Measurements from ENCODE around the gene MYL6B.

DNA sequence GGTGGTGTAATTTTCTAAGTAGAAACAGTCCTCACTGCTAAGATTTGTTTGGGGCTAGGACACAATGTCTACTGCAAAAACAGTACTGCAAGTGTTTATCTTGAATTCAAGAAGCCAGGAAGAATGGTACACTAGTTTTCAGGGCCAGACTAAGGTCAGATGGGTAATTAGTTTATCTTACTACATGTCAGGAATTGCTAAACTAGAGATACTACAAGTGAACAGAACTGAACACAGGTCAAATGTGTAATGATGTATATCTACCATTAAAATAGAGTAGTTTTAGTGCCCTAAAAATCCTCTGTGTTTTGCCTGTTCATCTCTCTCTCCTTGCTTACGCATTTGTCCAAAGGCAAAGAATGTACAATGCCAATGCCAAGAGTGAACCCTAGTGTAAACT is 38.3 kb upstream of the MYL6B start:
- TF ChIP-seq POLR2A (IDR thresholded peaks at IDR 0.05): no peak
- TF ChIP-seq, protein P1, sequence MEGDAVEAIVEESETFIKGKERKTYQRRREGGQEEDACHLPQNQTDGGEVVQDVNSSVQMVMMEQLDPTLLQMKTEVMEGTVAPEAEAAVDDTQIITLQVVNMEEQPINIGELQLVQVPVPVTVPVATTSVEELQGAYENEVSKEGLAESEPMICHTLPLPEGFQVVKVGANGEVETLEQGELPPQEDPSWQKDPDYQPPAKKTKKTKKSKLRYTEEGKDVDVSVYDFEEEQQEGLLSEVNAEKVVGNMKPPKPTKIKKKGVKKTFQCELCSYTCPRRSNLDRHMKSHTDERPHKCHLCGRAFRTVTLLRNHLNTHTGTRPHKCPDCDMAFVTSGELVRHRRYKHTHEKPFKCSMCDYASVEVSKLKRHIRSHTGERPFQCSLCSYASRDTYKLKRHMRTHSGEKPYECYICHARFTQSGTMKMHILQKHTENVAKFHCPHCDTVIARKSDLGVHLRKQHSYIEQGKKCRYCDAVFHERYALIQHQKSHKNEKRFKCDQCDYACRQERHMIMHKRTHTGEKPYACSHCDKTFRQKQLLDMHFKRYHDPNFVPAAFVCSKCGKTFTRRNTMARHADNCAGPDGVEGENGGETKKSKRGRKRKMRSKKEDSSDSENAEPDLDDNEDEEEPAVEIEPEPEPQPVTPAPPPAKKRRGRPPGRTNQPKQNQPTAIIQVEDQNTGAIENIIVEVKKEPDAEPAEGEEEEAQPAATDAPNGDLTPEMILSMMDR (IDR thresholded peaks at IDR 0.05): no peak
